Prostate gland (tissue), 2 donors: Measurements from ENCODE around the gene PBLD. TPM values are rescaled to one million over a fixed set of nuclear protein-coding genes. Genes with fewer than 3 reads are reported as not detected.
"Not testable (repeated sequence)": the region's sequence is repeated elsewhere in the genome, so short reads cannot be mapped to it uniquely, and the experiment has no call there.

Experiments used
- DNase-seq: peaks from one replicate; pipeline ENCODE4 v3.0.0-alpha.2; 2019; ENCODE audit warnings: low spot score
- H3K27ac ChIP-seq, 2 donors: fragments of 200-600 bp; sonication (generic); 2 replicates each; pipeline ENCODE4 v1.5.1; 2017 to 2019
- H3K27me3 ChIP-seq: fragments of 200-600 bp; sonication (generic); replicated peaks from 2 replicates; pipeline ENCODE4 v1.5.1; 2019; ENCODE audit not compliant: insufficient read depth
- H3K36me3 ChIP-seq, 2 donors: fragments of 200-600 bp; sonication (generic); 1 replicate in 1 of 2; 2 replicates in 1 of 2; pipeline versions ENCODE4 v1.5.1 to v1.8.1; 2017 to 2019
- H3K4me1 ChIP-seq: fragments of 200-600 bp; sonication (generic); replicated peaks from 2 replicates; pipeline ENCODE4 v1.5.1; 2019
- H3K4me3 ChIP-seq, 2 donors: fragments of 200-600 bp; sonication (generic); 2 replicates each; pipeline ENCODE4 v1.5.1; 2017 to 2019
- H3K9me3 ChIP-seq: fragments of 200-600 bp; sonication (generic); 2 replicates; pipeline ENCODE4 v1.5.1; 2017
- POLR2A ChIP-seq: fragments of 450-650 bp; IDR thresholded peaks from one replicate; pipeline ENCODE4 v1.6.1; 2016; ENCODE audit warnings: antibody characterized with exemption, mild to moderate bottlenecking
- POLR2AphosphoS5 ChIP-seq: sonication (generic); formaldehyde crosslinking; IDR thresholded peaks from one replicate; pipeline ENCODE4 v1.6.1; 2017; ENCODE audit warnings: antibody characterized with exemption
- WGBS: methylation state at CpG from one replicate; pipeline ENCODE4 v1.1.5; 2018; 5-methylcytosine and 5-hydroxymethylcytosine counted together
- intact Hi-C: fragments of 100-400 bp; cut with DNase I; formaldehyde crosslinking; loops from one replicate; pipeline ENCODE4 v1.14.2; 2022
- total RNA-seq, 2 donors: library from RNA; depleted of rRNA; stranded (reverse); fragments of >200 nt; gene quantifications; one replicate each; pipeline ENCODE4 v1.1.0, GENCODE V29; 2016
- TF ChIP-seq, protein P1 (sequence below), 4 experiments: fragments of 200-600 bp in 2 of 4; fragments of 450-650 bp in 2 of 4; sonication (generic) in 2 of 4; IDR thresholded peaks; 1 replicate in 3 of 4; 2 replicates in 1 of 4; pipeline ENCODE4 v1.5.1; 2016 to 2019; ENCODE audit warnings: antibody characterized with exemption in 4 of 4, mild to moderate bottlenecking in 2 of 4, moderate library complexity in 2 of 4

Gene PBLD
- total RNA-seq, 2 donors from 2014 or later: 8.6 to 8.7 TPM

DNA sequence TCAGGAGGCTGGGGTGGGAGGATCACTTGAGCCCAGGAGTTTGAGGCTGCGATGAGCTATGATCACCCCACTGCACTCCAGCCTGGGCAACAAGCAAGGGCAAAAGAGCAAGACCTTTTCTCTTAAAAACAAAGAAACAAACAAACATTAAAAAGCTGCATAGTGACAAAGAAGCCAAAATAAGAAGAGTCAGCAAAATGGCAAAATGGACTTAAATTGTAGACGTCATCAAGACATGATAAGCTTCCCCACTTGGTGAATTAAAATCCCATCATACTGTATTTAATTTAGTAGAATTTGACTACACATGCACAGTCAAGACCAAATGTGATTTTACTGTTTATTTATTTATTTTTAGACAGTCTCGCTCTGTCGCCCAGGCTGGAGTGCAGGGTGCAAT lies 52.0 kb downstream of the PBLD start:
- no peaks in the 10 kb centered on the region for H3K27me3 ChIP-seq
- TF ChIP-seq POLR2A: no peak
- TF ChIP-seq, protein P1, sequence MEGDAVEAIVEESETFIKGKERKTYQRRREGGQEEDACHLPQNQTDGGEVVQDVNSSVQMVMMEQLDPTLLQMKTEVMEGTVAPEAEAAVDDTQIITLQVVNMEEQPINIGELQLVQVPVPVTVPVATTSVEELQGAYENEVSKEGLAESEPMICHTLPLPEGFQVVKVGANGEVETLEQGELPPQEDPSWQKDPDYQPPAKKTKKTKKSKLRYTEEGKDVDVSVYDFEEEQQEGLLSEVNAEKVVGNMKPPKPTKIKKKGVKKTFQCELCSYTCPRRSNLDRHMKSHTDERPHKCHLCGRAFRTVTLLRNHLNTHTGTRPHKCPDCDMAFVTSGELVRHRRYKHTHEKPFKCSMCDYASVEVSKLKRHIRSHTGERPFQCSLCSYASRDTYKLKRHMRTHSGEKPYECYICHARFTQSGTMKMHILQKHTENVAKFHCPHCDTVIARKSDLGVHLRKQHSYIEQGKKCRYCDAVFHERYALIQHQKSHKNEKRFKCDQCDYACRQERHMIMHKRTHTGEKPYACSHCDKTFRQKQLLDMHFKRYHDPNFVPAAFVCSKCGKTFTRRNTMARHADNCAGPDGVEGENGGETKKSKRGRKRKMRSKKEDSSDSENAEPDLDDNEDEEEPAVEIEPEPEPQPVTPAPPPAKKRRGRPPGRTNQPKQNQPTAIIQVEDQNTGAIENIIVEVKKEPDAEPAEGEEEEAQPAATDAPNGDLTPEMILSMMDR (IDR thresholded peaks at IDR 0.05): no peak
- no peak overlapping the region for H3K4me3 ChIP-seq
- intact Hi-C loops: no loop called here
- no peak for DNase-seq
- WGBS: 95% methylated on average over 4 of the region's 4 CpGs
- no peaks in the 10 kb centered on the region for H3K4me1 ChIP-seq
- no peaks in the 10 kb centered on the region for H3K9me3 ChIP-seq
- no peak overlapping the region for H3K27ac ChIP-seq
- no peaks in the 10 kb centered on the region for H3K36me3 ChIP-seq

DNA sequence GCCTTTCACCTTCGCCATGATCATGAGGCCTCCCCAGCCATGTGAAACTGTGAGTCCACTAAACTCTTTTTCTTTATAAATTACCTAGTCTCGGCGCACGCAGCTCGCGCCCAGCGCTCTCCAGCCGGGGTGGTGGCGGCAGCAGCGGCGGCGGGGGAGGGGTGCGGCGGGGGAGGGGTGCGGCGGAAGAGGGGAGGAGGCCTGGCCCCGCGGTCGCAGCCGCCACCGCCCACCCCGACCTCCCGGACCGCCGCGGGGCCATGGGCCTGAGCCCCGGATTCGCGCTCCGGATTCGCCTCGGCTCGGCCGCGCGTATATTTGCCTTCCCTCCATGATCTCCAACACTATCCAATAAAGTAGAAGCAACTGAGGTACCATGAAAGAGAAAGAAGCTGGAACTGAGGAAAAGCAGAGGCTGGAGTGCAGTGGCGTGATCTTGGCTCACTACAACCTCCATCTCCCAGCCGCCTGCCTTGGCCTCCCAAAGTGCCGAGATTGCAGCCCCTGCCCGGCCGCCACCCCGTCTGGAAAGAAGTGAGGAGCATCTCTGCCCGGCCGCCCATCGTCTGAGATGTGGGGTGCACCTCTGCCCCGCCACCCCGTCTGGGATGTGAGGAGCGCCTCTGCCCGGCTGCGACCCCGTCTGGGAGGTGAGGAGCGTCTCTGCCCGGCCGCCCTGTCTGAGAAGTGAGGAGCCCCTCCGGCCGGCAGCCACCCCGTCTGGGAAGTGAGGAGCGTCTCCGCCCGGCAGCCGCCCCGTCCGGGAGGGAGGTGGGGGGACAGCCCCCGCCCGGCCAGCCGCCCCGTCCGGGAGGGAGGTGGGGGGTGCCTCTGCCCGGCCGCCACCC lies 53.6 kb downstream of the PBLD start:
- H3K36me3 ChIP-seq, H3K4me1 ChIP-seq, intact Hi-C loops, H3K27ac ChIP-seq, H3K27me3 ChIP-seq, H3K4me3 ChIP-seq, DNase-seq, H3K9me3 ChIP-seq: not testable (repeated sequence)
- 96% methylated on average over 62 of the region's 70 CpGs for WGBS

DNA sequence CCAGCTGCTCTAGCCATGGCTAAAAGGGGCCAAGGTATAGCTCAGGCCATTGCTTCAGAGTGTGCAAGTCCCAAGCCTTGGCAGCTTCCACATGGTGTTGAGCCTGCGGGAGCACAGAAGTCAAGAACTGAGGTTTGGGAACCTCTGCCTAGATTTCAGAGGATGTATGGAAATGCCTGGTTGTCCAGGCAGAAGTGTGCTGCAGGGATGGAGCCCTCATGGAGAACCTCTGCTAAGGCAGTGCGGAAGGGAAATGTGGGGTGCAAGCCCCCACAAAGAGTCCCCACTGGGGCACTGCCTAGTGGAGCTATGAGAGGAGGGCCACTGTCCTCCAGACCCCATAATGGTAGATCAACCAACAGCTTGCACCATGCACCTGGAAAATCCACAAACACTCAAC lies 54.9 kb downstream of the PBLD start:
- H3K9me3 ChIP-seq, H3K4me3 ChIP-seq, H3K27me3 ChIP-seq, H3K27ac ChIP-seq, H3K4me1 ChIP-seq, intact Hi-C loops, DNase-seq, H3K36me3 ChIP-seq: not testable (repeated sequence)
- 100% methylated on average over 2 of the region's 2 CpGs for WGBS

DNA sequence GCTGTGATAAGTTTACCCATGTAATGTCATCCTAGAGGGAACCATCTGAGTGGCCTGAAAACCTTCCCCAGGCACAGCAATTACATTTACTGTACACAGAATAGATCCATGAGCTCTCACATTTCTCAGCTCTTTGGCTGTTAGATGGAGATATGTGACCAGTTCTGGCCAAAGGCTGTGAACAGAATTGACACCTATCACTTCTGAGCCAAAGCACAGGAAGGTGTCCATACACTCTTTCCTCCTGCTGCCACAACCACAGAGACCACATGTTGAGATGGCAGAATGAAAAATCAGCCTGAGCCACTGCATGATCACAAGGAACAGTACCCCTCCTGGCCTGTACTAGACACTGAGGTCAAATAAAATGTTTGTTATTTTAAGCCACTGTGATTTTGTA lies 56.5 kb downstream of the PBLD start:
- TF ChIP-seq, protein P1 (IDR thresholded peaks at IDR 0.05): no peak
- TF ChIP-seq POLR2AphosphoS5: no peak
- no peak for TF ChIP-seq POLR2A
- Histone ChIP-seq H3K36me3 (no peaks in the 10 kb centered on the region), H3K27ac (no peak overlapping the region), H3K9me3 (no peaks in the 10 kb centered on the region), H3K4me3 (no peak overlapping the region), H3K27me3 (no peaks in the 10 kb centered on the region), H3K4me1 (no peaks in the 10 kb centered on the region)
- DNase-seq: no peak
- intact Hi-C loops: no loop called here

DNA sequence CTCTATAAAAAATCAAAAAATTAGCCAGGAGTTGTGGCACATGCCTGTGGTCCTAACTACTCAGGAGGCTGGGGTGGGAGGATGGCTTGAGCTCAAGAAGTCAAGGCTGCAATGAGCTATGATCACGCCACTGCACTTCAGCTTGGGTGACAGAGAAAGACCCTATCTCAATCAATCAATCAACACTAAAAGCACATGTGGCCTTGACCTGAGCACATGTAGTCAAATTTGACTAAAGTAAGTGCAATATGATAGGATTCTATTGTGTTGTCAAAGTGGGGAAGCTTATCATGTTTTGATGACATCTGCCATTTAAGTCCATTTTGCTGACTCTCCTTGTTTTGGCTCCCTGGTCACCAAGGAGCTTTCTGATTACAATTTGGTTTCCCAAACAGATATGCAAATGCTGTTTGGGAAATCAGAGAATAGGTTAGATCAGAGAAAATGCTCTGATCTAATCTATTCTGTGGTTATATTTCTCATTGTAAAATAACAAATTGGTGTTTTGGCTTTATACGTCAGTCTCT lies 57.1 kb downstream of the PBLD start:
- Histone ChIP-seq H3K27me3 (no peaks in the 10 kb centered on the region), H3K27ac (no peak overlapping the region), H3K4me1 (no peaks in the 10 kb centered on the region), H3K9me3 (no peaks in the 10 kb centered on the region), H3K4me3 (no peak overlapping the region), H3K36me3 (no peaks in the 10 kb centered on the region)
- DNase-seq: no peak
- intact Hi-C loops: no loop called here
- TF ChIP-seq, protein P1 (IDR thresholded peaks at IDR 0.05): no peak
- no peak for TF ChIP-seq POLR2AphosphoS5
- no peak for TF ChIP-seq POLR2A
- WGBS: 94% methylated on average over 2 of the region's 2 CpGs

DNA sequence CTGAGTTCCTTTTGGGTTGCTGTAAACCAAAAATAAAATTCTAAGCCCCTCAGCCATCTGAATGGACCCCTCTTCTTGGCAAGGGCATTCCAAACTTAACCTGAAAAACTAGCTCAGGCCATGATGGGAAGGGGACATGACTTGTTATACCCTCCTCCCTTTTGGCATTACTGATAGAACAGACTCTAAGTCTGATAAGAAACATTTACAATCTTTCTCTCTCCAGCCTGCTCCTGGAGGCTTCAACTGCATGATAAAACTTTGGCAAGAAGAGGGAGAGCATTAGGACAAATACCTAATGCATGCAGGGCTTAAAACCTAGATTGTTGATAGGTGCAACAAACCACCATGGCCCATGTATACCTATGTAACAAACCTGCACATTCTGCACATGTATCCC lies 59.9 kb downstream of the PBLD start:
- H3K36me3 ChIP-seq: no peaks in the 10 kb centered on the region
- H3K9me3 ChIP-seq: no peaks in the 10 kb centered on the region
- no peaks in the 10 kb centered on the region for H3K27me3 ChIP-seq
- no peak overlapping the region for H3K4me3 ChIP-seq
- no peaks in the 10 kb centered on the region for H3K4me1 ChIP-seq
- no peak overlapping the region for H3K27ac ChIP-seq
- TF ChIP-seq POLR2A (no peak), POLR2AphosphoS5 (no peak)
- TF ChIP-seq, protein P1 (IDR thresholded peaks at IDR 0.05): no peak
- intact Hi-C loops: no loop called here
- DNase-seq: no peak
